Ishikawa (cell line): Measurements from ENCODE around the gene RAB8B.

ENCODE experiments used
- CEBPB ChIP-seq: IDR thresholded peaks from 2 replicates; pipeline ENCODE4 v1.6.1; 2012
- CREB1 ChIP-seq: IDR thresholded peaks from 2 replicates; pipeline ENCODE4 v1.6.1; 2012; ENCODE audit warnings: low read depth
- EGR1 ChIP-seq: IDR thresholded peaks from 2 replicates; pipeline ENCODE4 v1.6.1; 2012
- EP300 ChIP-seq: IDR thresholded peaks from 2 replicates; pipeline ENCODE4 v1.6.1; 2012; ENCODE audit warnings: borderline replicate concordance
- FOXM1 ChIP-seq: IDR thresholded peaks from 2 replicates; pipeline ENCODE4 v1.6.1; 2012; ENCODE audit warnings: low read depth, borderline replicate concordance
- NFIC ChIP-seq: IDR thresholded peaks from 2 replicates; pipeline ENCODE4 v1.6.1; 2012
- RAD21 ChIP-seq: IDR thresholded peaks from 2 replicates; pipeline ENCODE4 v1.6.1; 2012; ENCODE audit warnings: low read depth
- TAF1 ChIP-seq: IDR thresholded peaks from 2 replicates; pipeline ENCODE4 v1.6.1; 2012; ENCODE audit warnings: low read depth, mild to moderate bottlenecking
- TCF12 ChIP-seq: IDR thresholded peaks from 2 replicates; pipeline ENCODE4 v1.6.1; 2012; ENCODE audit warnings: low read depth
- TEAD4 ChIP-seq: IDR thresholded peaks from 2 replicates; pipeline ENCODE4 v1.6.1; 2012
- YY1 ChIP-seq: IDR thresholded peaks from 2 replicates; pipeline ENCODE4 v1.6.1; 2012; ENCODE audit warnings: low read depth
- ZBTB7A ChIP-seq: IDR thresholded peaks from 2 replicates; pipeline ENCODE4 v1.6.1; 2012; ENCODE audit warnings: low read depth
- TF ChIP-seq, protein P1 (sequence below): IDR thresholded peaks from 2 replicates; pipeline ENCODE4 v1.6.1; 2012; ENCODE audit warnings: low read depth, mild to moderate bottlenecking
- TF ChIP-seq, protein P2 (sequence below): IDR thresholded peaks from 2 replicates; pipeline ENCODE4 v1.6.1; 2012
- TF ChIP-seq, protein P3 (sequence below): IDR thresholded peaks from 2 replicates; pipeline ENCODE4 v1.6.1; 2012

The RAB8B gene

GRCh38 chr15:63188926-63189871 is at the start of gene RAB8B:
Gene RAB8B, plus strand, starts transcription at chr15:63189606. Its CDS starts 19 bp downstream, at chr15:63189625.
- TF ChIP-seq ZBTB7A (no peak), RAD21 (no peak), TEAD4 (no peak), TAF1 (peak; percentile 54; the same call in 1 of the 2 replicates), EGR1 (no peak), CEBPB (no peak), FOXM1 (no peak), NFIC (no peak), CREB1 (peak; percentile 93), TCF12 (no peak), EP300 (no peak), YY1 (0 out of 2 replicates have a peak, but pooled peaks have one; percentile 22)
- TF ChIP-seq, protein P1, sequence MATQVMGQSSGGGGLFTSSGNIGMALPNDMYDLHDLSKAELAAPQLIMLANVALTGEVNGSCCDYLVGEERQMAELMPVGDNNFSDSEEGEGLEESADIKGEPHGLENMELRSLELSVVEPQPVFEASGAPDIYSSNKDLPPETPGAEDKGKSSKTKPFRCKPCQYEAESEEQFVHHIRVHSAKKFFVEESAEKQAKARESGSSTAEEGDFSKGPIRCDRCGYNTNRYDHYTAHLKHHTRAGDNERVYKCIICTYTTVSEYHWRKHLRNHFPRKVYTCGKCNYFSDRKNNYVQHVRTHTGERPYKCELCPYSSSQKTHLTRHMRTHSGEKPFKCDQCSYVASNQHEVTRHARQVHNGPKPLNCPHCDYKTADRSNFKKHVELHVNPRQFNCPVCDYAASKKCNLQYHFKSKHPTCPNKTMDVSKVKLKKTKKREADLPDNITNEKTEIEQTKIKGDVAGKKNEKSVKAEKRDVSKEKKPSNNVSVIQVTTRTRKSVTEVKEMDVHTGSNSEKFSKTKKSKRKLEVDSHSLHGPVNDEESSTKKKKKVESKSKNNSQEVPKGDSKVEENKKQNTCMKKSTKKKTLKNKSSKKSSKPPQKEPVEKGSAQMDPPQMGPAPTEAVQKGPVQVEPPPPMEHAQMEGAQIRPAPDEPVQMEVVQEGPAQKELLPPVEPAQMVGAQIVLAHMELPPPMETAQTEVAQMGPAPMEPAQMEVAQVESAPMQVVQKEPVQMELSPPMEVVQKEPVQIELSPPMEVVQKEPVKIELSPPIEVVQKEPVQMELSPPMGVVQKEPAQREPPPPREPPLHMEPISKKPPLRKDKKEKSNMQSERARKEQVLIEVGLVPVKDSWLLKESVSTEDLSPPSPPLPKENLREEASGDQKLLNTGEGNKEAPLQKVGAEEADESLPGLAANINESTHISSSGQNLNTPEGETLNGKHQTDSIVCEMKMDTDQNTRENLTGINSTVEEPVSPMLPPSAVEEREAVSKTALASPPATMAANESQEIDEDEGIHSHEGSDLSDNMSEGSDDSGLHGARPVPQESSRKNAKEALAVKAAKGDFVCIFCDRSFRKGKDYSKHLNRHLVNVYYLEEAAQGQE = no peak
- TF ChIP-seq, protein P2, sequence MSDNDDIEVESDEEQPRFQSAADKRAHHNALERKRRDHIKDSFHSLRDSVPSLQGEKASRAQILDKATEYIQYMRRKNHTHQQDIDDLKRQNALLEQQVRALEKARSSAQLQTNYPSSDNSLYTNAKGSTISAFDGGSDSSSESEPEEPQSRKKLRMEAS = peak; percentile 49
- TF ChIP-seq, protein P3, sequence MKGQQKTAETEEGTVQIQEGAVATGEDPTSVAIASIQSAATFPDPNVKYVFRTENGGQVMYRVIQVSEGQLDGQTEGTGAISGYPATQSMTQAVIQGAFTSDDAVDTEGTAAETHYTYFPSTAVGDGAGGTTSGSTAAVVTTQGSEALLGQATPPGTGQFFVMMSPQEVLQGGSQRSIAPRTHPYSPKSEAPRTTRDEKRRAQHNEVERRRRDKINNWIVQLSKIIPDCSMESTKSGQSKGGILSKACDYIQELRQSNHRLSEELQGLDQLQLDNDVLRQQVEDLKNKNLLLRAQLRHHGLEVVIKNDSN = no peak

DNA sequence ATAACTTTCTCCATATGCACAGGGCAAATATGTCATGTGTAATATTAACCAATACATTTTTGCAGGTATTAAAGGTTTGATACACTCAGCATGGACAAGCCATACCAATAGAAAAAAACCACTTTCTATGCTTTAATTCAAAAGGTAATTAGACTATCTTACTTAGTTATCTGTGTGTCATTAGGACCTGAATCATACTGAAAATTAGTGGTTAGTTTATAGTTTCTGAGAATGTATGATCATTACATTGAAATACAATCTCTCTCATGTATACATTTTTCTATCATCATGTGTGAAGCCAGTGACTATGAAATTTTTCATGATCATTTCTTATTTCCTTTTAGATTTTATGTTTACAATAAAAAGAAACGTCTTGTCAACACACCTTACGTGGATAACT is 48.5 kb upstream of the RAB8B start:
- TF ChIP-seq NFIC (no peak), RAD21 (no peak)
- TF ChIP-seq, protein P2 = no peak

DNA sequence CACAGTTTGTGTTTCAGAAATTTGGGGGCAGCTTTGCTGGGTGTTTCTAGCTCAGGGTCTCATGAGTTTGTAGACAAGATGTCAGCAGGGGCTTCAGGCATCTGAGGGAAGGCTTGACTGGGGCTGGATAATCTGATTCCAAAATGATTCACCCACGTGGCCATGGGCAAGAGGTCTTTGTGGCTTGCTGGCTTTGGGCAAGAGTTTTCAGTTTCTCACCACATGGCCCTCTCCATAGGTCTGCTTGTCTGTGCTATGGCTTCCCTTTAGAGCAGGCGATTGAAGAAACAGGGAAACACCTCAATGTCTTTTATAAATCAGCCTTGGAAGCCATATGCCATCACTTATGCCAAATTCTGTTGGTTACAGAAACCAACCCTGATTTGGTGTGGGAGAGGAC is 44.0 kb upstream of the RAB8B start:
- TF ChIP-seq FOXM1 (no peak), TAF1 (no peak), ZBTB7A (no peak), EGR1 (no peak), NFIC (no peak), YY1 (no peak), CREB1 (no peak), TEAD4 (no peak), EP300 (no peak), TCF12 (no peak)
- TF ChIP-seq, protein P2 = no peak
- TF ChIP-seq, protein P3 = no peak
- TF ChIP-seq, protein P1 = no peak

- peak; percentile 39; the same call in 1 of the 2 replicates for TF ChIP-seq RAD21
- TF ChIP-seq, protein P2 = no peak
- no peak for TF ChIP-seq TCF12
- TF ChIP-seq FOXM1 = no peak
These were observed 42.7 kb upstream of the RAB8B start for GRCh38 chr15:63146684-63147083.

- no peak for TF ChIP-seq EGR1
- TF ChIP-seq TAF1 = no peak
- no peak for TF ChIP-seq NFIC
- no peak for TF ChIP-seq CREB1
- TF ChIP-seq TEAD4 = no peak
- TF ChIP-seq, protein P1 = no peak
- no peak for TF ChIP-seq YY1
- no peak for TF ChIP-seq ZBTB7A
- TF ChIP-seq RAD21 = no peak
- no peak for TF ChIP-seq EP300
- TF ChIP-seq, protein P3 = no peak
- TF ChIP-seq, protein P2 = no peak
These were observed 37.7 kb upstream of the RAB8B start for GRCh38 chr15:63151665-63152064.
